Stomach (tissue), 4 donors: ENCODE results near the gene STRA6.

Experiments used
- EP300 ChIP-seq: sonication (generic); formaldehyde crosslinking; IDR thresholded peaks from one replicate; pipeline ENCODE4 v1.6.1; 2017; ENCODE audit warnings: antibody characterized with exemption
- POLR2A ChIP-seq, 4 donors: fragments of 450-650 bp; IDR thresholded peaks; one replicate each; pipeline ENCODE4 v1.6.1; 2016; ENCODE audit warnings: antibody characterized with exemption in 4 of 4, control low read depth in 2 of 4, mild to moderate bottlenecking in 1 of 4, moderate library complexity in 1 of 4
- POLR2AphosphoS5 ChIP-seq, 3 donors: sonication (generic); formaldehyde crosslinking; IDR thresholded peaks; one replicate each; pipeline ENCODE4 v1.6.1; 2016; ENCODE audit warnings: antibody characterized with exemption in 3 of 3
- TF ChIP-seq, protein P1 (sequence below), 7 experiments: fragments of 450-650 bp in 4 of 7; fragments of 200-600 bp in 3 of 7; sonication (generic) in 3 of 7; IDR thresholded peaks; one replicate each; pipeline ENCODE4 v1.5.1; 2016 to 2019; ENCODE audit warnings: antibody characterized with exemption in 7 of 7, control low read depth in 2 of 7, mild to moderate bottlenecking in 1 of 7

DNA sequence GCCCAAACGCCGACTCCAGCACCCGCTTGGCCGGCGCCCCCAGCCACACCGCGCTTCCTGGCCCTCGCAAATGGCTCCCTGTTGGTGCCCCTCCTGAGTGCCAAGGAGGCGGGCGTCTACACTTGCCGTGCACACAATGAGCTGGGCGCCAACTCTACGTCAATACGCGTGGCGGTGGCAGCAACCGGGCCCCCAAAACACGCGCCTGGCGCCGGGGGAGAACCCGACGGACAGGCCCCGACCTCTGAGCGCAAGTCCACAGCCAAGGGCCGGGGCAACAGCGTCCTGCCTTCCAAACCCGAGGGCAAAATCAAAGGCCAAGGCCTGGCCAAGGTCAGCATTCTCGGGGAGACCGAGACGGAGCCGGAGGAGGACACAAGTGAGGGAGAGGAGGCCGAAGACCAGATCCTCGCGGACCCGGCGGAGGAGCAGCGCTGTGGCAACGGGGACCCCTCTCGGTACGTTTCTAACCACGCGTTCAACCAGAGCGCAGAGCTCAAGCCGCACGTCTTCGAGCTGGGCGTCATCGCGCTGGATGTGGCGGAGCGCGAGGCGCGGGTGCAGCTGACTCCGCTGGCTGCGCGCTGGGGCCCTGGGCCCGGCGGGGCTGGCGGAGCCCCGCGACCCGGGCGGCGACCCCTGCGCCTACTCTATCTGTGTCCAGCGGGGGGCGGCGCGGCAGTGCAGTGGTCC lies 68.7 kb downstream of the STRA6 start:
- TF ChIP-seq, protein P1, sequence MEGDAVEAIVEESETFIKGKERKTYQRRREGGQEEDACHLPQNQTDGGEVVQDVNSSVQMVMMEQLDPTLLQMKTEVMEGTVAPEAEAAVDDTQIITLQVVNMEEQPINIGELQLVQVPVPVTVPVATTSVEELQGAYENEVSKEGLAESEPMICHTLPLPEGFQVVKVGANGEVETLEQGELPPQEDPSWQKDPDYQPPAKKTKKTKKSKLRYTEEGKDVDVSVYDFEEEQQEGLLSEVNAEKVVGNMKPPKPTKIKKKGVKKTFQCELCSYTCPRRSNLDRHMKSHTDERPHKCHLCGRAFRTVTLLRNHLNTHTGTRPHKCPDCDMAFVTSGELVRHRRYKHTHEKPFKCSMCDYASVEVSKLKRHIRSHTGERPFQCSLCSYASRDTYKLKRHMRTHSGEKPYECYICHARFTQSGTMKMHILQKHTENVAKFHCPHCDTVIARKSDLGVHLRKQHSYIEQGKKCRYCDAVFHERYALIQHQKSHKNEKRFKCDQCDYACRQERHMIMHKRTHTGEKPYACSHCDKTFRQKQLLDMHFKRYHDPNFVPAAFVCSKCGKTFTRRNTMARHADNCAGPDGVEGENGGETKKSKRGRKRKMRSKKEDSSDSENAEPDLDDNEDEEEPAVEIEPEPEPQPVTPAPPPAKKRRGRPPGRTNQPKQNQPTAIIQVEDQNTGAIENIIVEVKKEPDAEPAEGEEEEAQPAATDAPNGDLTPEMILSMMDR (IDR thresholded peaks at IDR 0.05) = no peak
- no peak for TF ChIP-seq POLR2A (IDR thresholded peaks at IDR 0.05)
- no peak for TF ChIP-seq EP300
- TF ChIP-seq POLR2AphosphoS5 (IDR thresholded peaks at IDR 0.05) = no peak
